GM18505 (cell line): ENCODE measurements around the gene ATP6V1C2.

Source experiments
- ATAC-seq: cut with Tn5 transposase; IDR thresholded peaks from one replicate; pipeline ENCODE4 v1.9.1; 2021; ENCODE audit not compliant: unreplicated experiment
- POLR2A ChIP-seq: IDR thresholded peaks from 4 replicates; pipeline ENCODE4 v1.6.1; 2011; ENCODE audit warnings: borderline replicate concordance; ENCODE audit not compliant: insufficient read depth, insufficient read length; ENCODE audit errors: extremely low read depth

The ATP6V1C2 gene

GRCh38 chr2:10752236-10752635, 30.8 kb downstream of the ATP6V1C2 start:
- ATAC-seq = no peak
- TF ChIP-seq POLR2A = no peak

- no peak for TF ChIP-seq POLR2A
- ATAC-seq = no peak
Observed at GRCh38 chr2:10753156-10753555, 31.7 kb downstream of the ATP6V1C2 start.

- no peak for ATAC-seq
- TF ChIP-seq POLR2A = no peak
Observed at GRCh38 chr2:10753876-10754275, 32.4 kb downstream of the ATP6V1C2 start.

GRCh38 chr2:10755621-10756020, 34.2 kb downstream of the ATP6V1C2 start:
- no peak for TF ChIP-seq POLR2A
- ATAC-seq = no peak

GRCh38 chr2:10757814-10758286, 36.4 kb downstream of the ATP6V1C2 start:
- no peak for ATAC-seq
- TF ChIP-seq POLR2A = no peak

- no peak for TF ChIP-seq POLR2A
- no peak for ATAC-seq
Observed at GRCh38 chr2:10759151-10759714, 37.8 kb downstream of the ATP6V1C2 start.

GRCh38 chr2:10760794-10761504, 39.5 kb downstream of the ATP6V1C2 start:
- TF ChIP-seq POLR2A = no peak
- ATAC-seq = no peak

- no peak for ATAC-seq
- TF ChIP-seq POLR2A = no peak
Observed at GRCh38 chr2:10761591-10761990, 40.2 kb downstream of the ATP6V1C2 start.

GRCh38 chr2:10762651-10763460, 41.4 kb downstream of the ATP6V1C2 start:
- no peak for ATAC-seq
- TF ChIP-seq POLR2A = no peak

- TF ChIP-seq POLR2A = no peak
Observed at GRCh38 chr2:10763461-10763800, 42.0 kb downstream of the ATP6V1C2 start.

GRCh38 chr2:10764096-10764785, 42.8 kb downstream of the ATP6V1C2 start:
- no peak for TF ChIP-seq POLR2A
- ATAC-seq = no peak

More at GRCh38 chr2:10763461-10763800, 42.0 kb downstream of the ATP6V1C2 start:
- ATAC-seq = no peak

- ATAC-seq = no peak
- TF ChIP-seq POLR2A = no peak
Observed at GRCh38 chr2:10764896-10765295, 43.5 kb downstream of the ATP6V1C2 start.

- TF ChIP-seq POLR2A = no peak
- ATAC-seq = no peak
Observed at GRCh38 chr2:10765461-10765860, 44.0 kb downstream of the ATP6V1C2 start.
